H1 (cell line): ENCODE data around the gene MAP6.

Source experiments
- ASH2L ChIP-seq: fragments of 200-600, 300-600 bp; sonication (generic); IDR thresholded peaks from one replicate; pipeline ENCODE4 v1.7.1; 2017; ENCODE audit warnings: low read length
- BCL11A ChIP-seq, 2 experiments: IDR thresholded peaks; one replicate each; pipeline ENCODE4 v1.6.1; 2011; ENCODE audit warnings: low read depth in 2 of 2, low read length in 2 of 2, mild to moderate bottlenecking in 2 of 2
- EP300 ChIP-seq, 2 experiments: IDR thresholded peaks; 1 replicate in 1 of 2; 2 replicates in 1 of 2; pipeline ENCODE4 v1.6.1; 2011 to 2012; ENCODE audit warnings: low read depth in 2 of 2, low read length in 2 of 2, mild to moderate bottlenecking in 2 of 2, borderline replicate concordance in 1 of 2, inconsistent platforms in 1 of 2, moderate library complexity in 1 of 2
- EZH2 ChIP-seq: fragments of 200-600 bp; sonication (generic); IDR thresholded peaks from 2 replicates; pipeline ENCODE4 v1.7.1; 2012; ENCODE audit warnings: low read depth, mild to moderate bottlenecking, moderate library complexity, low read length, inconsistent platforms; ENCODE audit not compliant: severe bottlenecking
- JUND ChIP-seq: IDR thresholded peaks from 2 replicates; pipeline ENCODE4 v1.6.1; 2011; ENCODE audit warnings: mild to moderate bottlenecking, improper control_type of control experiment, low read length
- KDM1A ChIP-seq: fragments of 200-600, 300-600 bp; sonication (generic); IDR thresholded peaks from 2 replicates; pipeline ENCODE4 v1.7.1; 2016; ENCODE audit warnings: mild to moderate bottlenecking, low read length, borderline replicate concordance
- RXRA ChIP-seq: IDR thresholded peaks from 2 replicates; pipeline ENCODE4 v1.6.1; 2011; ENCODE audit warnings: low read depth, mild to moderate bottlenecking, low read length, moderate library complexity; ENCODE audit not compliant: insufficient read depth
- ZNF274 ChIP-seq: IDR thresholded peaks from 2 replicates; pipeline ENCODE4 v1.7.0; 2012; ENCODE audit warnings: low read length, borderline replicate concordance; ENCODE audit errors: extremely low read depth
- TF ChIP-seq, protein P1 (sequence below): IDR thresholded peaks from 2 replicates; pipeline ENCODE4 v1.6.1; 2012; ENCODE audit warnings: inconsistent platforms
- TF ChIP-seq, protein P2 (sequence below), 3 experiments: IDR thresholded peaks; 1 replicate in 2 of 3; 2 replicates in 1 of 3; pipeline versions ENCODE4 v1.5.1 to v1.6.1; 2011; ENCODE audit warnings: low read length in 3 of 3, mild to moderate bottlenecking in 3 of 3, inconsistent platforms in 2 of 3, low read depth in 1 of 3, moderate library complexity in 1 of 3; ENCODE audit not compliant: insufficient read depth in 1 of 3; ENCODE audit errors: control extremely low read depth in 1 of 3

DNA sequence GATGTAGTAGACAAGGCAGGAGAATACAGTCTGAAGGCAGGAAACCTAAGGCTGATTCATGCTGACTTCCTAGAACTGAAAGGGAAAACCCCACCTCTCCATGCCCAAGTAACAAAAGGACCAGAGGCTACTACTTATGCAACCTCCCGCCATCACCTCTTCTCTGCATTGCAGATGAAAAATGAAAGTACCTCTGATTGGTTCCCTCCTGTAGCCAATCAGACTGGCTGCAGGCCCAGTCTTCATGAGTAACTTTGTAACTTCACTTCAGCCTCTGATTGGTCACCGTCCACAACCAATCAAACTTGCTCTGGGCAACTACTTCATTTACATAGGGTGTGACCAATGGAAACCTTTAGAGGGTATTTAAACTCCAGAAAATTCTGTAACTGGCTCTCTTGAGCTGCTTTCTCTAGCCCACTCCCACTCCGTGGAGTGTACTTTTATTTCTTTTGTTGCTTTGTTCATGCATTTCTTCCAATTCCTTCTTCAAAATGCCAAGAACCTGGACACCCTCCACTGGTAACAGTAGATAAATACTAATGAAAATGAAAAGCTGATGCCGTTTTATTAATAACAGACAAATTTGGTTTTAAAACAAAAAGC is 5.2 kb upstream of the MAP6 start:
- no peak for TF ChIP-seq KDM1A
- no peak for TF ChIP-seq EZH2
- TF ChIP-seq ASH2L: no peak
- TF ChIP-seq, protein P1, sequence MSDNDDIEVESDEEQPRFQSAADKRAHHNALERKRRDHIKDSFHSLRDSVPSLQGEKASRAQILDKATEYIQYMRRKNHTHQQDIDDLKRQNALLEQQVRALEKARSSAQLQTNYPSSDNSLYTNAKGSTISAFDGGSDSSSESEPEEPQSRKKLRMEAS: no peak
- TF ChIP-seq JUND: no peak
- TF ChIP-seq ZNF274: no peak
- TF ChIP-seq EP300 (IDR thresholded peaks at IDR 0.05; ENCODE audit: borderline replicate concordance in 1 of 2, low read depth in 2 of 2, low read length in 2 of 2): no peak
- no peak for TF ChIP-seq BCL11A (IDR thresholded peaks at IDR 0.05; ENCODE audit: low read depth in 2 of 2, low read length in 2 of 2)
- TF ChIP-seq, protein P2, sequence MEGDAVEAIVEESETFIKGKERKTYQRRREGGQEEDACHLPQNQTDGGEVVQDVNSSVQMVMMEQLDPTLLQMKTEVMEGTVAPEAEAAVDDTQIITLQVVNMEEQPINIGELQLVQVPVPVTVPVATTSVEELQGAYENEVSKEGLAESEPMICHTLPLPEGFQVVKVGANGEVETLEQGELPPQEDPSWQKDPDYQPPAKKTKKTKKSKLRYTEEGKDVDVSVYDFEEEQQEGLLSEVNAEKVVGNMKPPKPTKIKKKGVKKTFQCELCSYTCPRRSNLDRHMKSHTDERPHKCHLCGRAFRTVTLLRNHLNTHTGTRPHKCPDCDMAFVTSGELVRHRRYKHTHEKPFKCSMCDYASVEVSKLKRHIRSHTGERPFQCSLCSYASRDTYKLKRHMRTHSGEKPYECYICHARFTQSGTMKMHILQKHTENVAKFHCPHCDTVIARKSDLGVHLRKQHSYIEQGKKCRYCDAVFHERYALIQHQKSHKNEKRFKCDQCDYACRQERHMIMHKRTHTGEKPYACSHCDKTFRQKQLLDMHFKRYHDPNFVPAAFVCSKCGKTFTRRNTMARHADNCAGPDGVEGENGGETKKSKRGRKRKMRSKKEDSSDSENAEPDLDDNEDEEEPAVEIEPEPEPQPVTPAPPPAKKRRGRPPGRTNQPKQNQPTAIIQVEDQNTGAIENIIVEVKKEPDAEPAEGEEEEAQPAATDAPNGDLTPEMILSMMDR (IDR thresholded peaks at IDR 0.05; ENCODE audit: control extremely low read depth in 1 of 3, insufficient read depth in 1 of 3, low read depth in 1 of 3, low read length in 3 of 3): no peak
- TF ChIP-seq RXRA: no peak
